Left lung (tissue), 10 donors: Measurements from ENCODE around the gene CSNK1D. TPM values are rescaled to one million over a fixed set of nuclear protein-coding genes. Genes with fewer than 3 reads are reported as not detected.

Experiments
- ATAC-seq: fragments of 200-7000 bp; cut with Tn5 transposase; one replicate; pipeline ENCODE4 v1.9.1; 2020; ENCODE audit warnings: moderate library complexity
- DNase-seq, 4 donors: peaks; one replicate each; pipeline ENCODE4 v3.0.0-alpha.2; 2013 to 2020
- H3K27ac ChIP-seq, 2 donors: fragments of 200-600 bp; sonication (generic) in 1 of 2; one replicate each; pipeline versions ENCODE4 v1.5.0 to v1.8.0; 2020 to 2021
- H3K27me3 ChIP-seq, 2 donors: fragments of 200-600 bp; sonication (generic) in 1 of 2; one replicate each; pipeline versions ENCODE4 v1.5.0 to v1.8.0; 2020 to 2021
- H3K36me3 ChIP-seq, 2 donors: fragments of 200-600 bp; sonication (generic) in 1 of 2; one replicate each; pipeline versions ENCODE4 v1.5.0 to v1.8.0; 2020 to 2021
- H3K4me1 ChIP-seq, 2 donors: fragments of 200-600 bp; one replicate each; pipeline ENCODE4 v1.8.0; 2021
- H3K4me3 ChIP-seq, 2 donors: fragments of 200-600 bp; sonication (generic) in 1 of 2; one replicate each; pipeline versions ENCODE4 v1.5.0 to v1.8.0; 2020 to 2021; ENCODE audit warnings: mild to moderate bottlenecking in 1 of 2
- H3K9me3 ChIP-seq, 2 donors: fragments of 200-600 bp; sonication (generic) in 1 of 2; one replicate each; pipeline versions ENCODE4 v1.5.0 to v1.8.0; 2020 to 2021
- CTCF ChIP-seq, 2 donors: fragments of 200-600 bp; sonication (generic) in 1 of 2; IDR thresholded peaks; one replicate each; pipeline versions ENCODE4 v1.5.0 to v1.8.0; 2021; ENCODE audit warnings: antibody characterized with exemption in 2 of 2
- intact Hi-C, 2 donors: fragments of 100-400 bp; cut with DNase I; formaldehyde crosslinking; loops; one replicate each; pipeline versions ENCODE4 v1.11.2 to v1.14.2; 2022
- polyA plus RNA-seq, 6 donors: library from polyadenylated mRNA; unstranded; fragments of 120-200 nt; gene quantifications; one replicate each; pipeline ENCODE4 v1.2.1, GENCODE V29; 2013; ENCODE audit not compliant: insufficient read length in 6 of 6
- total RNA-seq, 2 donors: library from RNA; stranded (reverse); fragmentation: NEBNext Ultra II Directional; extraction: Animal tissue kit (Norgen Biotek cat#: 25700); gene quantifications; one replicate each; pipeline ENCODE4 v1.2.1, GENCODE V29; 2021
- donor health status: DM: no; HTN: yes; CAD: no.
- donor health status: DM: no; HTN: no; CAD: no.

Gene CSNK1D
- total and polyA plus RNA-seq, 8 donors, result 101 to 160 (median 122) TPM

- H3K9me3 ChIP-seq, result no peaks in the 10 kb centered on the region
- peaks cover 0 to 6% of the 10 kb centered on the region in 2 donors for H3K27me3 ChIP-seq
- ATAC-seq, result peak; percentile 70
- peak overlapping the region; percentile 71 to 83 for H3K4me3 ChIP-seq
- peak overlapping the region; percentile 95 to 100 for H3K27ac ChIP-seq
- intact Hi-C loops, result loop anchor here in 1 of 2 donors (10.0 kb wide), 1 partner anchor 64 kb away; no protein-coding TSS in a partner anchor
- TF ChIP-seq CTCF (IDR thresholded peaks at IDR 0.05), result peak; percentile 56 to 86
- peaks cover 0 to 15% of the 10 kb centered on the region in 2 donors for H3K36me3 ChIP-seq
- peaks cover 22 to 92% of the 10 kb centered on the region in 2 donors for H3K4me1 ChIP-seq
- DNase-seq, result peak; percentile 82 to 97 (median 92)
These were observed 42.7 kb downstream of the CSNK1D start for GRCh38 chr17:82230609-82231311.

GRCh38 chr17:82229698-82230608 lies 43.5 kb downstream of the CSNK1D start:
- intact Hi-C loops, result loop anchor here in 1 of 2 donors (10.0 kb wide), 1 partner anchor 65 kb away; no protein-coding TSS in a partner anchor
- no peak for ATAC-seq
- H3K27me3 ChIP-seq, result peaks cover 0 to 6% of the 10 kb centered on the region in 2 donors
- H3K36me3 ChIP-seq, result peaks cover 0 to 10% of the 10 kb centered on the region in 2 donors
- no peaks in the 10 kb centered on the region for H3K9me3 ChIP-seq
- H3K4me1 ChIP-seq, result peaks cover 21 to 84% of the 10 kb centered on the region in 2 donors
- TF ChIP-seq CTCF (IDR thresholded peaks at IDR 0.05), result no peak
- peak overlapping the region; percentile 71 to 83 for H3K4me3 ChIP-seq
- H3K27ac ChIP-seq, result peak overlapping the region; percentile 95 to 100
- DNase-seq, result peak in 1 of 4 donors; percentile 84

- Histone ChIP-seq H3K4me3 (peak within 1 kb of the TSS; percentile 53 to 83), H3K9me3 (no peaks in the 10 kb centered on the region), H3K36me3 (peaks cover 0 to 1% of the 10 kb centered on the region in 2 donors), H3K27me3 (peaks cover 0 to 6% of the 10 kb centered on the region in 2 donors), H3K4me1 (peaks cover 21 to 75% of the 10 kb centered on the region in 2 donors), H3K27ac (peak within 1 kb of the TSS; percentile 95 to 100)
- ATAC-seq (peak; percentile 39), DNase-seq (peak; percentile 60 to 95 (median 78))
- intact Hi-C loops, result no loop called here
- no peak for TF ChIP-seq CTCF (IDR thresholded peaks at IDR 0.05)
These were observed 44.4 kb downstream of the CSNK1D start, which contains the start of gene SLC16A3 for GRCh38 chr17:82228842-82229697. Gene SLC16A3, plus strand, starts transcription at chr17:82229042. Its CDS starts 6,967 bp downstream, at chr17:82236009.

GRCh38 chr17:82228278-82228841 lies 45.1 kb downstream of the CSNK1D start:
- peak overlapping the region; percentile 95 to 100 for H3K27ac ChIP-seq
- ATAC-seq (peak; percentile 14), DNase-seq (peak in 2 of 4 donors; percentile 83 to 96)

More at GRCh38 chr17:82228278-82228841, 45.1 kb downstream of the CSNK1D start:
- no peaks in the 10 kb centered on the region for H3K36me3 ChIP-seq
- intact Hi-C loops, result no loop called here
- H3K4me3 ChIP-seq, result peak overlapping the region; percentile 37 to 83
- H3K4me1 ChIP-seq, result peaks cover 21 to 73% of the 10 kb centered on the region in 2 donors
- H3K9me3 ChIP-seq, result no peaks in the 10 kb centered on the region
- H3K27me3 ChIP-seq, result peaks cover 0 to 6% of the 10 kb centered on the region in 2 donors
- no peak for TF ChIP-seq CTCF (IDR thresholded peaks at IDR 0.05)
